Lung (tissue), 16 donors: ENCODE results near the gene TSR1. TPM values are rescaled to one million over a fixed set of nuclear protein-coding genes. Genes with fewer than 3 reads are reported as not detected.

Experiments
- ATAC-seq: fragments of 200-7000 bp; cut with Tn5 transposase; one replicate; pipeline ENCODE4 v1.9.1; 2020; ENCODE audit warnings: moderate number of reproducible peaks; ENCODE audit not compliant: insufficient read depth, low FRiP score
- DNase-seq, 3 donors: peaks; one replicate each; pipeline ENCODE4 v3.0.0-alpha.2; 2013 to 2017
- H3K27ac ChIP-seq, 2 donors: one replicate each; pipeline ENCODE4 v1.5.1; 2013; ENCODE audit warnings: mild to moderate bottlenecking in 2 of 2, moderate library complexity in 2 of 2, control low read depth in 1 of 2, inconsistent platforms in 1 of 2, low read depth in 1 of 2, low read length in 1 of 2
- H3K27me3 ChIP-seq, 3 donors: one replicate each; pipeline ENCODE4 v1.5.1; 2013; ENCODE audit warnings: low read length in 2 of 3; ENCODE audit not compliant: control insufficient read depth in 3 of 3, insufficient read depth in 3 of 3
- H3K36me3 ChIP-seq, 4 donors: one replicate each; pipeline ENCODE4 v1.5.1; 2013; ENCODE audit warnings: low read length in 4 of 4, mild to moderate bottlenecking in 1 of 4, moderate library complexity in 1 of 4; ENCODE audit not compliant: control insufficient read depth in 4 of 4, insufficient read depth in 4 of 4
- H3K4me1 ChIP-seq, 5 donors: one replicate each; pipeline ENCODE4 v1.5.1; 2013; ENCODE audit warnings: low read length in 5 of 5, mild to moderate bottlenecking in 2 of 5, moderate library complexity in 1 of 5; ENCODE audit not compliant: control insufficient read depth in 5 of 5, insufficient read depth in 5 of 5
- H3K4me3 ChIP-seq: one replicate; pipeline ENCODE4 v1.5.1; 2013; ENCODE audit warnings: mild to moderate bottlenecking, control low read depth, moderate library complexity
- H3K9ac ChIP-seq, 2 donors: one replicate each; pipeline ENCODE4 v1.5.1; 2013; ENCODE audit warnings: low read length in 2 of 2, control low read depth in 1 of 2; ENCODE audit not compliant: insufficient read depth in 1 of 2
- H3K9me3 ChIP-seq, 4 donors: one replicate each; pipeline ENCODE4 v1.5.1; 2013; ENCODE audit warnings: low read length in 3 of 4, mild to moderate bottlenecking in 1 of 4, moderate library complexity in 1 of 4; ENCODE audit not compliant: control insufficient read depth in 4 of 4, insufficient read depth in 3 of 4
- WGBS, 2 donors: extraction: QIAGEN DNeasy Blood & Tissue Kit; methylation state at CpG; one replicate each; pipeline ENCODE4 v1.1.7; 2013; 5-methylcytosine and 5-hydroxymethylcytosine counted together
- long read RNA-seq, 5 donors: transcript quantifications; one replicate each; lab custom pipeline, GENCODE V29; 2026
- polyA plus RNA-seq, 2 donors: library from polyadenylated mRNA; stranded (reverse); fragments of 200-250 nt; gene quantifications; one replicate each; pipeline ENCODE4 v1.2.1, GENCODE V29; 2013
- total RNA-seq, 2 donors: library from RNA; depleted of rRNA in 1 of 2; stranded (reverse); fragments of >200 nt in 1 of 2; gene quantifications; one replicate each; pipeline ENCODE4 v1.2.1, GENCODE V29; 2014 to 2021
- TF ChIP-seq, protein P1 (sequence below): IDR thresholded peaks from 2 replicates; pipeline ENCODE4 v1.5.1; 2012; ENCODE audit warnings: mild to moderate bottlenecking; ENCODE audit errors: control extremely low read depth, extremely low read depth
- donor health status: control.
- donor health status: control.
- donor health status: Bipolar disorder and iron deficiency.
- donor health status: healthy.
- donor health status: DM: yes; HTN: yes; CAD: no.

The TSR1 gene
- total RNA-seq (10 to 100 TPM; 19.1 to 24.1 TPM), polyA plus RNA-seq (10 to 100 TPM; 11.8 to 19.7 TPM)
- long read RNA-seq, donor 1, full-length matches to known transcripts: 7 of 12 reads
- long read RNA-seq, donor 1, partial matches to known transcripts: 5 of 12 reads
- long read RNA-seq, donor 1, other reads (novel, unspliced or antisense): 0 of 12 reads
- long read RNA-seq, donor 2: 0 reads
- long read RNA-seq, donor 3, full-length matches to known transcripts: 1 of 1 reads
- long read RNA-seq, donor 3, partial matches to known transcripts: 0 of 1 reads
- long read RNA-seq, donor 3, other reads (novel, unspliced or antisense): 0 of 1 reads
- long read RNA-seq, donor 4: 0 reads
- long read RNA-seq, donor 5, full-length matches to known transcripts: 1 of 7 reads
- long read RNA-seq, donor 5, partial matches to known transcripts: 6 of 7 reads
- long read RNA-seq, donor 5, other reads (novel, unspliced or antisense): 0 of 7 reads

DNA sequence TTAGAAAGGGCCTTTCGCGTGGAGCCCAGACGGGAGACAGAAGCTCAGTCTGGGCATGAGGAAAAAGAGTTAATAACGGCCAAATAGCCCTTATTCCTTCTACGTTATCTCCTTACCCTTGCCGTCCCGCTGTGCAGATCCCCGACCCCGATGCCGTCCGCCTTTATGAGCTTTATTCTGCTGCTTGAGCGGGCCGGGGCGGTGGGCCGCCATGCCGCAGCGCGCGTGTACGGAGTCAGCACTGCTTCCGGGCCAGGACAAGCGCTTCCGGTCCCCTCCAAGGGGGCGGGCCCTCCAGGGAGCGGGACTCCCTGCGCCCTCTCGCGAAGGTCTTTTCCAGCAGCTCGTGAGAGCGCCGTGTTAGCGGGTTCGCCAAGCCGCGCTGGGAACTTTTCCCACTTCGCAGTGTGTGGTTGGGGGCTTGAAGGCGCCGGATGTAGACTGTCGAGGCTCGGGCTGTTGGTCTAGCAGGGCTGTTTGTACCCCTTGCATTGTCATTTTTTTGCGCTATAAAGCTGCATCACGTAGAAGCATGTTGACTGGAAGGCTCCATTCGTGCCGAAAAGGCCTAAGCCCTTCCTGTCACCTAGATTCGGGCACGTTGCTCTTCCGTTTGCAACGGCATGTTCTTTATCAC is at the start of gene TSR1:
Gene TSR1 (minus strand): TSS at position 243 of the 637 bp plus-strand sequence. CDS start 30 bp downstream, at position 213.
- H3K36me3 ChIP-seq: peaks cover 6 to 34% (median 25%) of the 10 kb centered on the region in 4 donors

DNA sequence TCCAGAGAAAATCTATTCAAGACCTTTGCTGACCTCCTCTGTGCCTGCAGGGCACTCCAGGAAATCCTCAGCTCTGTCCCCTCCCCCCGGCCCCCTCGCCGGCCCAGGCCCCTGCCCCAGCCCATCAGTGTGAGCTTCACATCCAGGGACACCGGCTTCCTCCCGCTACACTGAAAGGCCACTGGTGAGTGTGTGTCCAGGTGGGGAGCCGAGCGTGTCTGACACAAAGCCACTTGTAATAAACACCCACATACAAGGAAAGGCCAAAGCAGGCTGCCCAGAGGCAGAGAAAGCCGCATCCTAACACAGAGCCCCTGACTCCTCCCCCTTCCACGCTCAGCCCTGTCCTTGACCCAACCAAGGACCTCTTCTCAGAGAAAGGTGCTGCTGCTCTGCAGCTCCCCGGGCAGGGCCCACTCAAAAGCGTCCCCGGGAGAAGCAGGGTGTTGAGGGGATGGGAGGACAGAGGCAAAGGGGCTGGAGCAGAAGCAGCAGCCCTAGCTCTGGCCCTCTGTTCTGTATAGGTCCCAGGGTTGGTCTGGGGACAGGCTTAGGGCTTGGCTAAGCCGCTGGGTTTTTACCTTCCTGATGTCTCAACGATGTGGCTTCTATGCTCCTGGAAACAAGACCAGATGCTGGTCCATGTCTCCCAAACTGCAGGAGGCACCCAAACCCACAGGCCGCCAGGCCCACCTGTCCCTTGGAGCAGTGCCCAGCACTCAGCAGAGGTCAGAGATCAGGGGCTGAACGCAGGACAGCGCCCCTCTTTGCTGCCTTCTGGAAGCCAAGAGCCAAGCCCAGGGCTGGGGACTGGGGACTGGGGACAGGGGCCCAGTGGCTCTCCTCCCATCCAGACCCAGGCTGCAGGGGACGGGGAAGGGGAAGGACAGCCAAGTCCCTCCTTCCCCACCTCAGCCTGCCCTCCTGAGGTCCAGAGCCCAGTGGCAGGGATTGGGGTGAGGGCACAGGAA is 49.3 kb upstream of the TSR1 start:
- Histone ChIP-seq H3K36me3 (peaks cover 0 to 45% (median 13%) of the 10 kb centered on the region in 4 donors), H3K4me1 (peaks cover 0 to 19% (median 3%) of the 10 kb centered on the region in 5 donors), H3K27ac (no peak overlapping the region), H3K27me3 (no peaks in the 10 kb centered on the region), H3K9ac (no peak overlapping the region), H3K9me3 (no peaks in the 10 kb centered on the region), H3K4me3 (no peak overlapping the region)
- DNase-seq (no peak), ATAC-seq (no peak)
- WGBS, 2 donors: 75 to 79% methylated on average over 18 of the region's 18 CpGs
- TF ChIP-seq, protein P1, sequence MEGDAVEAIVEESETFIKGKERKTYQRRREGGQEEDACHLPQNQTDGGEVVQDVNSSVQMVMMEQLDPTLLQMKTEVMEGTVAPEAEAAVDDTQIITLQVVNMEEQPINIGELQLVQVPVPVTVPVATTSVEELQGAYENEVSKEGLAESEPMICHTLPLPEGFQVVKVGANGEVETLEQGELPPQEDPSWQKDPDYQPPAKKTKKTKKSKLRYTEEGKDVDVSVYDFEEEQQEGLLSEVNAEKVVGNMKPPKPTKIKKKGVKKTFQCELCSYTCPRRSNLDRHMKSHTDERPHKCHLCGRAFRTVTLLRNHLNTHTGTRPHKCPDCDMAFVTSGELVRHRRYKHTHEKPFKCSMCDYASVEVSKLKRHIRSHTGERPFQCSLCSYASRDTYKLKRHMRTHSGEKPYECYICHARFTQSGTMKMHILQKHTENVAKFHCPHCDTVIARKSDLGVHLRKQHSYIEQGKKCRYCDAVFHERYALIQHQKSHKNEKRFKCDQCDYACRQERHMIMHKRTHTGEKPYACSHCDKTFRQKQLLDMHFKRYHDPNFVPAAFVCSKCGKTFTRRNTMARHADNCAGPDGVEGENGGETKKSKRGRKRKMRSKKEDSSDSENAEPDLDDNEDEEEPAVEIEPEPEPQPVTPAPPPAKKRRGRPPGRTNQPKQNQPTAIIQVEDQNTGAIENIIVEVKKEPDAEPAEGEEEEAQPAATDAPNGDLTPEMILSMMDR: no peak

More for the DNA sequence above, at the start of gene TSR1:
- DNase-seq: peak; percentile 94 to 96 (median 94)
- ATAC-seq: peak; percentile 93
- peak within 1 kb of the TSS; percentile 77 to 93 for H3K27ac ChIP-seq
- peak within 1 kb of the TSS; percentile 51 to 69 for H3K9ac ChIP-seq
- no peaks in the 10 kb centered on the region for H3K9me3 ChIP-seq
- 1% methylated on average over 48 of the region's 48 CpGs for WGBS, 2 donors
- TF ChIP-seq, protein P1: no peak
- no peaks in the 10 kb centered on the region for H3K27me3 ChIP-seq
- peaks cover 3 to 14% (median 6%) of the 10 kb centered on the region in 5 donors for H3K4me1 ChIP-seq
- H3K4me3 ChIP-seq: peak within 1 kb of the TSS; percentile 84

DNA sequence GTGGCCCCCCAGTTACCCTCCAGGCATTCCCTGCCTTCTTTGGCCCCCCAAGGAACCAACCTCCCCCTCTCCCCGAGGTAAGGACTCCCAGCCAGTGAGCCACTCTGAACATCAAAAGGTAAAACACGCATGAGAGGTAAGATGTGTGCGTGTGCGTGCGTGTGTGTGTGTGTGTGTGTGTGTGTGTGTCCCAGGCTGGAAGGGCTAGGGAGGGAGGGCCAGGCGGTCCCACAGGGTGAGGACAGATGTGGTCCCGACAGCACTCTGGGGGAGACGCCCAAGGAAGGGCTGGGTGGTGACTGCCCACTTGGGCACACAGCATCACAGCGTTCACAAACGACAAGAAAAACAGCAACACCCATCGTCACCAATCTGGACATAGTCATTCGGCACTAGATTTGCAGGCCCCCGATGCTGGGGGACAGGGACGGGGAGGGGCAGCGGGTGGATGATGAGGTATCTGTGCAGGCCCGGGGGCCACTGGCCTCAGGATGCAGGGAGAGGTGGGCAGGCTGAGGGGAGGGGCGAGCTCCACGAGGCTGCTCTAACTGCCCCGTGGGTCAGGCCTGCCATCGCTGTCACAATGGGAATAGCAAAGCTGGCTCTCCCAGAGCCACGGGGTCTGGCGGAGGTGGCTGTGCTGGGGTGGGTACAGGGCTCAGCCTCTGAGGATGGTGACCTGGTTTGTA is 48.3 kb upstream of the TSR1 start:
- Histone ChIP-seq H3K27ac (no peak overlapping the region), H3K36me3 (peaks cover 3 to 50% (median 13%) of the 10 kb centered on the region in 4 donors), H3K9me3 (no peaks in the 10 kb centered on the region), H3K9ac (no peak overlapping the region), H3K4me3 (no peak overlapping the region), H3K4me1 (peaks cover 0 to 19% (median 0%) of the 10 kb centered on the region in 5 donors), H3K27me3 (no peaks in the 10 kb centered on the region)
- no peak for ATAC-seq
- no peak for DNase-seq
- 82 to 87% methylated on average over 22 of the region's 22 CpGs for WGBS, 2 donors
- TF ChIP-seq, protein P1: no peak
